ENCODE results near the gene RGL4. TPM values are rescaled to one million over a fixed set of nuclear protein-coding genes. Genes with fewer than 3 reads are reported as not detected.

Gene RGL4
- total RNA-seq, 1 experiment from 2014 or later, result 103 TPM

DNA sequence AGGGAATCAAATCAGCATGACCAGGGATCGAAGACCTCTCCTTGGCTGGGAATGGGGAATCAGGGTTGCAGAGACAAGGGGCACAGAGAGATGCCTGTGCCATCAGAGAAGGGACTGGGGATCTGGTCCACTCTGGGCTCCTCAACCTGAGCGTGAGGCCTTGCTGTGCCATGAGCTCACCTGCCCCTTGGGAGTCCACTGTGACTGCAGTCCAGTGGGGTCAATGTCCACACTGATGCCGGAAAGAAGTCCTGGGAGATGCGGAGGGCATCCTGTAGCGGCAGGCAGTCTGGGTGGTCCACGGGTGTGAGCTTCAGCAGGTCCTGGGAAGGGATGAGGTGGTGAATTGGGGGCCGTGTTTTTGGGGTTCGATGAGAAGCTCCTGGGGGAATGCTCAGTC, 7.3 kb upstream of the RGL4 start:
- Histone ChIP-seq H4K20me1 (ENCODE audit: insufficient read depth, low read depth, low read length) (no peaks in the 10 kb centered on the region), H3K27ac (ENCODE audit: low read length) (no peak overlapping the region), H3K4me1 (ENCODE audit: low read length) (no peaks in the 10 kb centered on the region), H3K9me3 (ENCODE audit: low read length) (no peaks in the 10 kb centered on the region), H3K27me3 (ENCODE audit: low read length) (no peaks in the 10 kb centered on the region), H3K4me2 (ENCODE audit: low read depth, low read length, poor library complexity, severe bottlenecking) (no peak overlapping the region), H3K9me2 (replicated peaks; ENCODE audit: insufficient read depth, low read length) (no peaks in the 10 kb centered on the region), H3K79me2 (ENCODE audit: low read length) (no peaks in the 10 kb centered on the region), H2AFZ (ENCODE audit: low read length) (no peak overlapping the region), H3K4me3 (ENCODE audit: low read length) (no peak overlapping the region), H3K36me3 (ENCODE audit: insufficient read depth, low read length) (0 out of 2 replicates have a peak, but pooled peaks cover 14% of the 10 kb centered on the region), H3K9ac (ENCODE audit: low read length) (no peak overlapping the region)
- no peak for DNase-seq

DNA sequence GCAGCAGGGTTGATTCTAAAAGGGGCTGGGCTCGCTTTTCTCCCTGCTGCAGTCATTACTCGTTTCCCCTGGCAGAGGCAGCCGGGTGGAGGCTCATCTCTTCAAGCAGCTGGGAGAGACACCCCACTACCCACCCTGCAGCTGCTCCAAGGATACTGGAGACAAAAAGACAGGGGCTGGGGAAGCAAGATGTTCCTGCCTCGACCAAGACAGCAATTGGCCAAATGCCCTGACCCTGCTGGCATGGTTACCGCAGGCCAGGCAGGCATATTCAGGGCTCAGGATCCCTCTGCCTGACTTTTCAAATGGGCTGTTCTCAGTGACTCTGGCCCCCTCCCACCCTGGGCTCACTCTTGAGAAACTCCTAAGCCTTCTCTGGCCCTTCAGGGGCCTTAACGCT, 6.8 kb upstream of the RGL4 start:
- Histone ChIP-seq H3K9me2 (replicated peaks; ENCODE audit: insufficient read depth, low read length) (no peaks in the 10 kb centered on the region), H3K36me3 (ENCODE audit: insufficient read depth, low read length) (peaks cover 17% of the 10 kb centered on the region; the same call in 1 of the 2 replicates), H4K20me1 (ENCODE audit: insufficient read depth, low read depth, low read length) (no peaks in the 10 kb centered on the region), H3K4me2 (ENCODE audit: low read depth, low read length, poor library complexity, severe bottlenecking) (no peak overlapping the region), H3K9me3 (ENCODE audit: low read length) (no peaks in the 10 kb centered on the region), H3K79me2 (ENCODE audit: low read length) (no peaks in the 10 kb centered on the region), H3K4me3 (ENCODE audit: low read length) (no peak overlapping the region), H3K27me3 (ENCODE audit: low read length) (no peaks in the 10 kb centered on the region), H3K4me1 (ENCODE audit: low read length) (no peaks in the 10 kb centered on the region), H3K27ac (ENCODE audit: low read length) (no peak overlapping the region), H3K9ac (ENCODE audit: low read length) (no peak overlapping the region), H2AFZ (ENCODE audit: low read length) (no peak overlapping the region)
- DNase-seq, result no peak

DNA sequence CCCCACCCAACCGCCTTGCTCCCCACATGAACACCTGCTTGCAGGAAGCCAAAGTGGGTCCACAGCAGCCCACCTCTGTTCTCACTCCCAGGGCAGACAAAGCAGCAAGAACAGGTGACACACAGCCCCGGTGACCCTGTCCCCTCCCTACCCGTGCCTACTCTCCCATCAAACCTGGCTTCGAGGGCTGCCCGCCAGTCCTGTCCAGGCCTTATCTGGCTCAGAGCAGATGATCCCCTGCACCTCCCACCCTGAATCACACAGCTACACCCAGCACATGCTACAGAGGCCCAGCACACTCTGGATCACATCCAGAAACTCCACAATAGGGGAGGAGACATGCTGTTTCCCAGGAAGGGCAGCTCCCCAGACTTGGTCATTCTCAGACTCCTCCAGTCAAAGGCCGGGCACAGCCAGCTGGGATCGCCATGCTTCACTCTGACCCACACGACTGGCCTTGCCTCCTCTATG, 6.2 kb upstream of the RGL4 start:
- H3K4me3 ChIP-seq (ENCODE audit: low read length), result no peak overlapping the region
- H3K27ac ChIP-seq (ENCODE audit: low read length), result no peak overlapping the region
- no peaks in the 10 kb centered on the region for H3K9me2 ChIP-seq (replicated peaks; ENCODE audit: insufficient read depth, low read length)
- no peak for DNase-seq
- no peaks in the 10 kb centered on the region for H3K9me3 ChIP-seq (ENCODE audit: low read length)
- 0 out of 2 replicates have a peak, but pooled peaks cover under 1% of the 10 kb centered on the region for H3K4me1 ChIP-seq (ENCODE audit: low read length)
- no peaks in the 10 kb centered on the region for H4K20me1 ChIP-seq (ENCODE audit: insufficient read depth, low read depth, low read length)
- no peak overlapping the region for H2AFZ ChIP-seq (ENCODE audit: low read length)
- H3K4me2 ChIP-seq (ENCODE audit: low read depth, low read length, poor library complexity, severe bottlenecking), result no peak overlapping the region
- H3K36me3 ChIP-seq (ENCODE audit: insufficient read depth, low read length), result peaks cover 15% of the 10 kb centered on the region
- no peaks in the 10 kb centered on the region for H3K27me3 ChIP-seq (ENCODE audit: low read length)
- no peak overlapping the region for H3K9ac ChIP-seq (ENCODE audit: low read length)
- no peaks in the 10 kb centered on the region; the same call in 1 of the 2 replicates for H3K79me2 ChIP-seq (ENCODE audit: low read length)

DNA sequence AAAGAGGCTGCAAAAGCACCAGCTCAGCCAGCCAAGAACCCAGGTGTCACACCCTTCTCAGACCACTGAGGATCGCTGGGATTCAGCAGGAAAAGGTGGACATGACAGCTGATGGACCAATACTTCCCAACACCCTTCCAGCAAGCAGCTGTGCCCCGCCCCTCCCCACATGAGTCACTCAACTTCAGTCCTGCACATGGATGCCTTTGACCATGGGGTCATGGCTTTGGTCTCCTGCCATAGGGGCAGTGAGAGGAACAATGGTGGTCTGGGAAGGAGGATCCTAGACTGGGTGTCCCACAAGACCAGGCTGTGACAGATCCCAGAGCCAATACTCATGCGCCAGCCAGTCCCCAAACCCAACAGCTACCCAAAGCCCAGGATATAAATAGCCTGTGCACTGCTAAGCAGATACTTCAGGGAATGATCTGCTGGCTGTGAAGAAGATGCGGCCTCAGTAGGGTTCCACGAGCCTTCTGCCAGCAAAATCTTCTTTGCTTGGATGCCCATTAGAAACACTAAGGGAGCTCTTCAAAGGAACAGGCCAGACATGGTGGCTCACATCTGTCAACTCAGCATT, 5.5 kb upstream of the RGL4 start:
- no peak for DNase-seq
- Histone ChIP-seq H3K27me3 (ENCODE audit: low read length) (no peaks in the 10 kb centered on the region), H3K4me3 (ENCODE audit: low read length) (no peak overlapping the region), H3K27ac (ENCODE audit: low read length) (no peak overlapping the region), H3K9me2 (replicated peaks; ENCODE audit: insufficient read depth, low read length) (no peaks in the 10 kb centered on the region), H3K9ac (ENCODE audit: low read length) (no peak overlapping the region), H3K9me3 (ENCODE audit: low read length) (no peaks in the 10 kb centered on the region), H2AFZ (ENCODE audit: low read length) (no peak overlapping the region), H3K79me2 (ENCODE audit: low read length) (no peaks in the 10 kb centered on the region; the same call in 1 of the 2 replicates), H3K4me1 (ENCODE audit: low read length) (peaks cover 7% of the 10 kb centered on the region), H3K36me3 (ENCODE audit: insufficient read depth, low read length) (peaks cover 21% of the 10 kb centered on the region), H3K4me2 (ENCODE audit: low read depth, low read length, poor library complexity, severe bottlenecking) (no peak overlapping the region), H4K20me1 (ENCODE audit: insufficient read depth, low read depth, low read length) (no peaks in the 10 kb centered on the region)

GRCh38 chr22:23686416-23687024, 4.3 kb upstream of the RGL4 start:
- no peaks in the 10 kb centered on the region for H3K9me2 ChIP-seq (replicated peaks; ENCODE audit: insufficient read depth, low read length)
- H3K27me3 ChIP-seq (ENCODE audit: low read length), result no peaks in the 10 kb centered on the region
- no peak overlapping the region for H3K9ac ChIP-seq (ENCODE audit: low read length)
- H2AFZ ChIP-seq (ENCODE audit: low read length), result no peak overlapping the region
- no peaks in the 10 kb centered on the region for H3K9me3 ChIP-seq (ENCODE audit: low read length)
- H3K36me3 ChIP-seq (ENCODE audit: insufficient read depth, low read length), result peaks cover 25% of the 10 kb centered on the region
- H4K20me1 ChIP-seq (ENCODE audit: insufficient read depth, low read depth, low read length), result no peaks in the 10 kb centered on the region
- H3K27ac ChIP-seq (ENCODE audit: low read length), result no peak overlapping the region
- H3K79me2 ChIP-seq (ENCODE audit: low read length), result no peaks in the 10 kb centered on the region; the same call in 1 of the 2 replicates
- H3K4me3 ChIP-seq (ENCODE audit: low read length), result no peak overlapping the region
- no peak overlapping the region for H3K4me2 ChIP-seq (ENCODE audit: low read depth, low read length, poor library complexity, severe bottlenecking)
- DNase-seq, result no peak
- peaks cover 19% of the 10 kb centered on the region for H3K4me1 ChIP-seq (ENCODE audit: low read length)

GRCh38 chr22:23688121-23688520, 2.7 kb upstream of the RGL4 start:
- H2AFZ ChIP-seq (ENCODE audit: low read length), result no peak overlapping the region
- H3K27ac ChIP-seq (ENCODE audit: low read length), result no peak overlapping the region
- H3K4me3 ChIP-seq (ENCODE audit: low read length), result no peak overlapping the region
- peaks cover 35% of the 10 kb centered on the region for H3K4me1 ChIP-seq (ENCODE audit: low read length)
- H4K20me1 ChIP-seq (ENCODE audit: insufficient read depth, low read depth, low read length), result no peaks in the 10 kb centered on the region
- no peaks in the 10 kb centered on the region for H3K9me2 ChIP-seq (replicated peaks; ENCODE audit: insufficient read depth, low read length)
- H3K9me3 ChIP-seq (ENCODE audit: low read length), result no peaks in the 10 kb centered on the region
- peaks cover 22% of the 10 kb centered on the region for H3K36me3 ChIP-seq (ENCODE audit: insufficient read depth, low read length)
- no peak overlapping the region for H3K9ac ChIP-seq (ENCODE audit: low read length)
- H3K79me2 ChIP-seq (ENCODE audit: low read length), result no peaks in the 10 kb centered on the region; the same call in 1 of the 2 replicates
- no peak for DNase-seq
- H3K27me3 ChIP-seq (ENCODE audit: low read length), result no peaks in the 10 kb centered on the region
- no peak overlapping the region for H3K4me2 ChIP-seq (ENCODE audit: low read depth, low read length, poor library complexity, severe bottlenecking)

- Histone ChIP-seq H3K36me3 (ENCODE audit: insufficient read depth, low read length) (peaks cover 23% of the 10 kb centered on the region), H3K27me3 (ENCODE audit: low read length) (no peaks in the 10 kb centered on the region), H3K9me3 (ENCODE audit: low read length) (no peaks in the 10 kb centered on the region), H3K9me2 (replicated peaks; ENCODE audit: insufficient read depth, low read length) (no peaks in the 10 kb centered on the region), H4K20me1 (ENCODE audit: insufficient read depth, low read depth, low read length) (no peaks in the 10 kb centered on the region), H3K4me2 (ENCODE audit: low read depth, low read length, poor library complexity, severe bottlenecking) (no peak overlapping the region), H3K4me3 (ENCODE audit: low read length) (no peak overlapping the region), H3K9ac (ENCODE audit: low read length) (no peak overlapping the region), H3K27ac (ENCODE audit: low read length) (no peak overlapping the region; the same call in 1 of the 2 replicates), H3K4me1 (ENCODE audit: low read length) (peaks cover 40% of the 10 kb centered on the region), H2AFZ (ENCODE audit: low read length) (no peak overlapping the region), H3K79me2 (ENCODE audit: low read length) (no peaks in the 10 kb centered on the region; the same call in 1 of the 2 replicates)
- no peak for DNase-seq
These were observed 2.2 kb upstream of the RGL4 start for GRCh38 chr22:23688571-23688970.

GRCh38 chr22:23689414-23689813, 1.4 kb upstream of the RGL4 start:
- no peak for DNase-seq
- Histone ChIP-seq H3K36me3 (ENCODE audit: insufficient read depth, low read length) (peaks cover 30% of the 10 kb centered on the region), H3K4me3 (ENCODE audit: low read length) (no peak overlapping the region), H3K27me3 (ENCODE audit: low read length) (no peaks in the 10 kb centered on the region), H3K27ac (ENCODE audit: low read length) (peak overlapping the region; percentile 98), H3K4me1 (ENCODE audit: low read length) (peaks cover 48% of the 10 kb centered on the region), H3K9me2 (replicated peaks; ENCODE audit: insufficient read depth, low read length) (no peaks in the 10 kb centered on the region), H3K9ac (ENCODE audit: low read length) (no peak overlapping the region), H2AFZ (ENCODE audit: low read length) (no peak overlapping the region), H3K9me3 (ENCODE audit: low read length) (no peaks in the 10 kb centered on the region), H3K4me2 (ENCODE audit: low read depth, low read length, poor library complexity, severe bottlenecking) (no peak overlapping the region), H4K20me1 (ENCODE audit: insufficient read depth, low read depth, low read length) (no peaks in the 10 kb centered on the region), H3K79me2 (ENCODE audit: low read length) (no peaks in the 10 kb centered on the region; the same call in 1 of the 2 replicates)

Measured in Karpas-422 (cell line).